Activated naive CD4-positive, alpha-beta T cell treated with anti-CD3 and anti-CD28 coated beads, Interleukin-2, amount 50 U/mL, for 16 hours (primary cell): Measurements from ENCODE around the gene MBNL2.

Source experiments
- DNase-seq: peaks from one replicate; pipeline ENCODE4 v3.0.0-alpha.2; 2020

Gene MBNL2

DNA sequence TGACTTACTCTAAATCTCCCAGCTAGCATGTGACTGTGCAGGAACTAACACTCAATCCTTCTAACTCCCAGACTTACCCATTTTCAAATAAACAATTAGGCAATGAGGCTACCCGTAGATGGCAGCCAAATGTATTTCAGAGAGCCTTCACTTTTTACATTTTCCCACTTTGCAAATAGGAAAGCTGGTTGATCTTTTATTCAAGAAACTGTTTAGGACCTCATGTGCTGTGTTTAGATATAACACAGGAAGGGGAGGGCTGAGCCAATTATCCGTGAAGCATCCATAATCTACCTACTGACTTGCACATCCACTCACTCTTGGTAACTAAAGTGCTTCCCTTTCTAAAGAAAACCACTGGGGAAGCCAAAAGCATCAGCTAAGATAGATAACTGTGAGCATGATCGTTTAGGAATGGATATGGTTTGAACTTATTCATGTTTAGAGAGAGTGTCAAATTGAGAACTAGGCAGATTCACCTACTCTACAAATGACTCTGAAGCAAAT lies 33.4 kb downstream of the MBNL2 start:
- no peak for DNase-seq

DNA sequence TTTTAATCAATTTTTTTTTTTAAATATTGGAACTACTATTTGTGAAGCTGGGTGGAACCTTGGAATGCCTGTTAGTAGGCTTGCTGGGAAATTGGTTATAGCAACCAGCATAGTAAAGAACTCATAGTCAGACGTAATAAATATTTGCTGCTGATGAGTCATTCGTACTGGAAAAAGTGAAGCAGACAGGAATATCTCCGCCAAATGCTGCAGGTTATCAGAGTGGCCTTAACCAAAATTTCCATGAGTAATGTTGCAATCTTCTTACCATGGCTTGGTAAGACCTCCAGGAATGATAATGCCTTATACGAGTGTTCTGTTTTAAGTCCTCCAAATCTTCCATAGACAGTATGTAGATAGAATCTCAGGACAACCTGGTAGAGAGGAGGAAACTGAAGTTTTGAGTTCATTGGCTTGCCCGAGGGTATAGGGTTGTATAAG lies 34.2 kb downstream of the MBNL2 start:
- no peak for DNase-seq

DNA sequence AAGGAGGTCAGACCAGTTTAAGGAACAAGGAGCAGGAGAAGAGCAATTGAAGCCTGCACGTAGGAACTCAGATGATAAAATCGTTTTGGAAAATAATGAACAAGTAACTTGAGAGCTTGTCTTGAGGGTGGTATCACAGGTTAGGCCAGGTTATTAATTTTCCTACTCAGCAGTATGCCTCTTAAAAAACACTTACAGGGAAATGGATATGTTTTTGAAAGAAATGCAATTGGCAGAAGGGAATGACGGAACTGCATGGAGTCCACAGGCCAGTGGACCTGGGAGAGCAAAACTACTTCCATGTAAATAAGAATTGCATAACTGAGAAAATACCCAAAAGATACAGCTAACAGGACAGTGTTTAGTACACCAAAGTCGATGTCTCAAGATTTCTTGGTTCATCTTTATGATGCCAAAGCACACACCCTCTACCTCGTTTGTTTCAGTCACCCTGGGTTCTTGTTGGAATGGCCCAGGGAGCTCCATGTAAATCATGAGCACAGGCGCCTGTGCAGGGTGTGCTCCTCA lies 35.2 kb downstream of the MBNL2 start:
- no peak for DNase-seq

DNA sequence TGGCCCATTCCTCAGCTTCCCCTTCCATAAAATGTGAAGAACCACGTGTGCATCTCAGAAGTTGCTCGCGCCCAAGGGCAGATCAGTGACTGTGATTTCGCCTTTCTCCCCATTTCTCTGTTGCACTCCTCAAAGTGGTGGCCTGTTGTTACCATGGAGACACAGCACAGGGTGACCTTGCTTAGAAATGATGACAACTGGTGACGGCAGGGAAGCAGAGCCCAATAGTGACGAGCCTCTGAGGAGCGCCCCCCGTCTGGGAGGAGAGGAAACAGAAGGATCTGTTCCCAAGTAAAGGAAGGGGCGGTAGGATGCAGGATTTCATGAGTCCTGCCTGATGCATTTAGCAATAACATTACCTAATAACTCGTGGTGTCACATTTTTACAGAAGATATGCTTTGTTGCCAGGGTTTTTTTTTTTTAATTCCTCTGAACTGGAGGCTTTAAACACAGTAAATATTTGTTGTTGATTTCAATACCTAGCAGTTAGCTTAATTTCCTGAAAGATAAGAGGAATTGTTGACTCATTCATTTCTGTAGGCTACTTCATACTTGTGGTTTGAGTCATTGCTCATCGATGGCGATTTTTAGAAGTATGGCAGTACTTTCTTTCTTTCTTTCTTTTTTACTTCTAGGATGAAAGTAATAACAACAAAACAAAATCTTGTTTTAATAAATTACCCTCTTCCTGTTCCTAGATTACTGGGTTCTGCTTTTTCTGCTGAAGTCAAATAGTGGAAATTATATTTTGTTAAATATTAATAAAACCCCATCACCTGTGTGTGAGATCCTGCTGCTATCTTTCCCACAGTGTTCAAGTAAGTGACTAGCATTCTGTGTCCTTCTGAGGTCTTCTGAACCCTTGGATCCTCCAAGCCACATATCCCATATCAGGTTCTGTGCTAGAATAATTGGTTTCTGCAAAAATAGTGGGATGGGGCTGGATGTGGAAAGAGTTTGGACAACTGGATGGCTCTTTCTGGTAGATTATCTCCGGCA lies 36.0 kb downstream of the MBNL2 start:
- DNase-seq: no peak

DNA sequence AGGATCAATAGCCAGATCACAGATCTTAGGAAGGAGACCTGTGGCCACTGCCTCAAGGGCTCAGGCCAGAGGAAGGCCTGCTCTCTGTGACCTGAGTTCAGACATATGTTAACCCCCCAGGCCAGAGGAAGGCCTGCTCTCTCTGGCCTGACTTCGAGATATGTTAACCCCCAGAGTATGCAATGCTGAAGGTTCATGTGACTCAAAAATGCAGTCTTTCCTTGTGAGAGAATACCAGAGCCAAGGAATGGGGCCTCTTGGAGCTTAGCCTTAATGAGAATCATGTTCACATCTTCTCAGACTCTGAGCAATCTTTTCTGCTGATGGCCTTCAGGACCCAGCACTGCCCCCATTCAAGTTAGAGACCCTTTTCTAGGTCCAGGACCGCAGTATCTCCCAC lies 36.7 kb downstream of the MBNL2 start:
- DNase-seq: no peak

DNA sequence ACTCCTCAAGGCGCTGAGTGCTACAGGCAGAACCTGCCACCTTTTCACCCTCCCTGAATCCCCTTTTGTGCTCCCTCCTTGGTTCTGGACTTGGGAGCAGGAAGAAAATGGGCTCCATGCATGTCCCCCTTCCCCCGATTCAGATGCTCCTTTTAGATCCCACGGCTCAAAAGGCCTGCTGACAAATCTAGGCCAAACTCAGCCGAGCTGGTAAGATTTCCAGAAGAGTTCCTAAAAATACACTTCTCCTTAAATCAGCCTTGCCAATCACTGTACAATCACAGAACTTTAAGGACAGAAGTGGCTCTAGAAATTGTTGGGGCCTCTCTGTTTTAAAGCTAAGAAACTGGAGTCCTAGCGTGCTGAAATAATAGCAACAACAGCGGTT lies 37.3 kb downstream of the MBNL2 start:
- no peak for DNase-seq

DNA sequence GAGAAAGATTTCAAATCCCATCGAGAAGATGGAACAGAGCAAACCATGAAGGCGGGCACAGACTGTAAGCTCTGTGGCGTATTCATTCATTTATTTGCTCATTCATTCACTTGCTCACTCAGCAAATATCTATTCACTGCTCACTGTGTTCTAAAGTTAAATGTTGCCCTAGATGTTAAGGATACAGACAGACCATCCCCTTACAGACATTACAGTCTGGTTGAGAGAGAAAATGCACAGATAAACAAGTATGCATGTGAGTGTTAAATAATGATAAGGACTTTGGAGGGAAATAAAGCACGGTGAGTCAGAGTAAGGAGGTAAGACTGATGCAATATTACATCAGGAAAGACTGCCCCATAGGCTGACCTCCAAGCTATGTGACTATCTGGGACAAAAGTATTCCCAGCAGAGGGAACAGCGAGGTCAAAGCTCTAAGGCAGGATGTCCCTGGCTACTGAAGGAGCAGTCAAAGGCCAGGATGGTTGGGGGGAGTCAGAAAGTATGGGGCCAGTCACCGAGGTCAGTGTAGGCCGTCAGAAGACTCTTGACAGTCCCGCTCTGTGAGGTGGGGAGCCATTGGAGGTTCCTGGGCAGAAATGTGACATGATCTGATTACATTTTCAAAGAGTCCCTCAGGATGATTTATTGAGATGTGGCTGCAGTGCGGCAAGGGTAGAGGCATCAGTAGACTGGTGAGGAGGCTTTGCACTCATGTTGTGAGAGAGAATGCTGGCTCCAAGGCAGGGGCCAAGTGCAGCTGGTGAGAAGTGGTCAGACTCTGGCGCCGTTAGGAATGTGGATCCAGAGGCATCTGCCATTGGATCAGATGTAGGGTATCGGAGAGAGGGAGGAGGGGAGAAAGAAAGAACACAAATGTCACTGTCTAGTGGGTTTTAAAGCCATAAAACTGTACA lies 37.9 kb downstream of the MBNL2 start:
- no peak for DNase-seq

DNA sequence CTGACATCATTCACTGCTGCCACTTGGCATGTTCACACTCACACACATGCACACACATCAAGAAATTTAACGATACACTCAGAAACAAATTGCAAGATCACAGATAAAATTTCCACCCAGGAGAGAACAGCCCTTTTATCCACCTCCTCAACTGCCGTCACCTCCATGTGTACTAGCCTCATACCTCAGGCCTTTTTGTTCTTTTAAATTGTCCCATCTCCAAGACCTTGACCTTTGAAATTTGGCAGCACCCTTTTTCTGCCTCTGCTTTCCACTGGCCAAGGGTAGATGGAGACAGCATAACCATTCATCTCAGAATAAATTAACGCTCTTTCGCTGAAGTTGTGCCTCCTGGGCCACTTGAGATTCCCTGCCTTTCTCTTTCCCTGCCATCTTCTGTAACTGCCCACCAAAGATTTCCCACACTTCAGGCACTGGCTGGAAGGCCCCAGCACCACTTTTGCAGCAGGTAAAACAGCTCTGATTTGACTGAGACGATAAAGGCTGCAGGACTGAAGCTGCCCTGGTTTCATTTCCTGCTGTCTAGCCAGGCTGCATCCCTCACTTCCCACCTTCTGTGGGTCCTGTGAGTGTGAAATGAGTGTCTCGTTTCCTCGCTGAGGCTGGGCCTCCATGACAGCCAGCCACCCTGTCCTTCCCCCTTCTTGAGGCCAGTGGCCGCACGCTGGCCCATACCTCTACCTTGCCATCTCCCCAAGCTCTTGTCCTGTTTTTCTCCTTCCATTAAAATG lies 39.3 kb downstream of the MBNL2 start:
- no peak for DNase-seq

DNA sequence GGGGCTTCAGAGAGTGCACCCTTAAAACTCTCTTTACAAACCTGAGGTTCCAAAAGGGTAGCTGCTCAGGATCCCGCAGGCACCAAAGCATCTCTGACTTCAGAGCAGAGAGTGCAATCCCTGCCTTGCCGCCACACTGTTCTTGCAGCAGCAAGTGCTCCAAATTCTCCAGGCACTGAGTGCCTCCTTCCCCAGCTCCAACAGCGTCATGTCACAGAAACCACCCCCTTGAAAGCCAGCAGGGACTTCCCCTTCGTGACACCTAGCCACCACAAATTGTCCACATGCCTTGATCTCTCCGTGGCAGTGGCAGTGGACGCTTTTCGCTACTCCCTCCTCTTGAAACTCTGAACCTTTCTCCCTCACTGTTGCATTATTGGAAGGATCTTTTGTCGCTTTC lies 39.9 kb downstream of the MBNL2 start:
- DNase-seq: no peak

DNA sequence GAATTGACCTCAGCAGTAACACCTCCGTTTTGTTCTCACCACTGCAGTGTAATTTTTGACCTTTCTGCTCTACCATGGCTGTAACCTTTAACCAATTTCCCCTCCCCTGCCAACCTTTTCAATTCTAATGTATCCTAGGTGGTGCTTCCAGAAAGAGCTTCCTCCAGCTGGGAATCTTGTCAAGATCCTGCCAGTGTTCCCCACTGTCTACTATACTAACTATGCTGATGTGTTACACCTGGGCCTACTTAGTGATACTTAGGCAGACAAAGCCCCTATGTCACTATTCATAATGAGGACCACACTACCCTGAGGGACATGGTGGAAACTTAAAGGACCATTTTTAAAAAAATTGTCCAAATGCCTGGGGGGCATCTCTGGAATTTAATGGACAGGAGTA lies 41.0 kb downstream of the MBNL2 start:
- DNase-seq: no peak

DNA sequence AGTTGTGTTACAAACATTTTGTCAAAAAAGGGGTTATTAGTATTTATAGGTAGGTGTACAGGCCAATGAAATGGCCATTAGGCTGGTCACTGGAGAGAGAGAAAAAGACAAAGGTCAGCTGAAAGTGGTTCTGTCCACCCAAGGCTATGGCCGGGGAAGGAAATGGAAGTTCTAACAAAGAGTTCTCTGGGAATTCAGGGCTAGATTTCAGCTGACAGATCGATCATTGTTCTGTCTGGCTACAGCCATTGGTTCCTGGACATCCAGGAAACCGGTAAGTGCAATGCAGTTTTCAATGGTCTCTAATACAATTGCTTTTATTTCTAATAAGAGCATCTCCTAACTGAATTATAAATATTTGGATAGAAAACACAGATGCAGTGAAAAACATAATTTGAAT lies 42.5 kb downstream of the MBNL2 start:
- no peak for DNase-seq

DNA sequence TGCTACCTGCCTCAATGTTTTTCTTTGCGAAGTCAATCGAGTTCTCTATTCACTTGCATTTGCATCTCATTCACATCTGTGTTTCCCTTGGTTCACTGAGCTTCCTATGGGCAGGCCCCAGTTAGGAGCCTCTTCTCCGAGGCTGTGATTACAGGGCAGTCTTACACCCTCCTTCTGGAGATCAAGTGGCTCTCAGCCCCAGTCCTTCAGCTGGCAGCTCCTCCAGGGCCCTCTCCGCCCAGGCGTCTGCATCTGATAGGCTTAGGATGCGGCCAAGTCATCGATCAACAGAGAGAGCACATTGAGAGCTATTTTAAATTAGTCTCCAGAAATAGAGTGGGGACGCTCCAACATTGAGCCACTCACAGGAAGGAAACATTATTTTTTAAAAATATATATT lies 44.2 kb downstream of the MBNL2 start:
- DNase-seq: no peak

DNA sequence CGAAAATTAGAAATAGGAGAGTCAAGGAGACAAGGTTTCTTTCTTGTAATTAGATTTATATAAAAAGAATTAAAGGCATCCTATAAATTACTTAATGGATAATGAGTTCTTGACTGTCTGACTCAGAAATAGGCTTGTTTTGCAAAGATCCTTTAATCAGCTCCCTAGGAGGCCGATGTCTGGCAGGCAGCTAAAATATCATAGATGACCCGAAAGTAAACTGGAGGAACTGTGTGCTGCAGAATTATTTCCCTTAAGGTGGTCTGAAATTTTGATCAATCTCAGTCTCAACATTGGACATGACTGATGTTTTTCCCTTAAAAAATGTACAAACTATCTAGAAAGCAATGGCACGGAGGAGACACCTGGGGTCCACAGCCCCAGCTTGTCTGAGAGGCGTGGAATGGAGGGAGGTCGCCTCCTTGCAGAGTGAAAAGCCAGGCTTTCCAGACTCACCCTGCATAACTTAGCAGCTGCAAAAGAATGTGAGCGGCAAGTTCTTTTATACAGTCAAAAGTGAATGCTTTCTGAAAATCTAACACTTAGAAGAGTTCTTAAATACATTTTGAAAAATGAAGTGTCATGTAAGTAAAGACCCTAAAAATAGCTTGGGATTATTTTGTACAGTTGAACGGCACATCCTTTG lies 44.8 kb downstream of the MBNL2 start:
- DNase-seq: no peak

DNA sequence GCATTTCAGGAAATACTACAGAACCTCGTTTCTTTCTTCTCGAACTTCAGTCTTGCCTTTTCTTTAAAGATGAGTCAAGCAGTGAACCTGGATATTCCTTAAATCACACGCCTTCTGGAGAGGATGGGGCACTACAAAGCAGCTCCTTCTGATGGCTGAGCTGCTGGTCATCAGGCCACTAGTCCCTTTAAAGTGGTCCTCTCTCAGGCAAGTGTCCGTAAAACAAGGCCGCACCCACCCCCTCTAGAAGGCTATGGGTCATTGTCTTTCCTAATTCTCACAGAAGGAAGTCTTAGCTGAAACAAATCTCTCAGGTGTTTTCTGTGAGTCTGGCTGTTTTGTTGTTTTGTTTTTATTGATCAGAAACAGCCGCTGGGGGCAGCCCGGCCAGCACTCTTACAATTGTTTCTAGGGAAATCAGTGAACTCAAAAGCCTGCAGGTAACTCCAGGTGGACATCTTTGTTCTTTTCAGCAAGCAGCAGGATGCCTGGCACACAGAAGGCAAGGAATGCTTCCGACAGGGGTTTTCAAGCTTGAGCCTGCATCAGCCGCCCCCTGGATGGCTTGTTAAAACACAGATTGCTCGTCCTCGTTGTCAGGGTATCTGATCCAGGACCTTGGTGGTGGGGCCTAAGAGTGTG lies 45.4 kb downstream of the MBNL2 start:
- DNase-seq: no peak

DNA sequence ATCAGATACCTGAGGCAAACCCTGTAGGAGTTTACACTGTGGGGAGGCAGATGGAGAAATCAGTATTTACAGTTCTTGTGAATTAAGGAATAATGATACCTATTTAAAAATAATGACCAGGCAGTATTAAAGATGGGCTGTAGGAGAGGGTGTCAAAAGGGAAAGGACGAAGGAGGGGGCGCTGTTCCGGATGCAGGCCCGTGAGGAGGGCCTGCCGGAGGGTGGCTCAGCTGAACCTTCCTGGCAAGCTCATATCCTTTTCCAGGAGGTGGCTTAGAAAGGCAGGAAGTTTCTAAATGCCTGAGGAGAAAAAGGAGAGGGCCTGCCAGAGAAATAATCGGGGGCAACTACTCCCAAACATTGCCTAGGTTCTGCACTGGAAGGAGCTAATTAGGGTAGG lies 46.6 kb downstream of the MBNL2 start:
- DNase-seq: no peak

DNA sequence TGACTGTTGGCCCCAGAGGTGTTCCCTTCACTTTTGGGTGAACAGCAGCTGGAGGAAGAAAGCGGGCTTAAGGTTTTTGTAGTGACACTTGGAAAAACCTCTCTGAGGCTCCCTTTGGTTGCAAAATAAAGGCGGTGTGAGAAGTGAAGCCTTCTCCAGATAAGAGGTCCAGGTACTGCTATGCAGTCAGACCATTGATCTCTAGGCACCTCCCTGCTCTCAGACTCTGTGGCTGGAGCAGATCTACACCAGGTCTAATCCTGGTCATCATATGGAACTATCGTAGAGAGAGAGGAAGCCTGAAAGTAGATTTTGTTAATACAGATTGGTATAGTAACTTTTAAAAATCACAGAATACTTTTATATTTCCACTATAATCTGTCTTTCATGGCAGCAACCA lies 47.5 kb downstream of the MBNL2 start:
- no peak for DNase-seq

DNA sequence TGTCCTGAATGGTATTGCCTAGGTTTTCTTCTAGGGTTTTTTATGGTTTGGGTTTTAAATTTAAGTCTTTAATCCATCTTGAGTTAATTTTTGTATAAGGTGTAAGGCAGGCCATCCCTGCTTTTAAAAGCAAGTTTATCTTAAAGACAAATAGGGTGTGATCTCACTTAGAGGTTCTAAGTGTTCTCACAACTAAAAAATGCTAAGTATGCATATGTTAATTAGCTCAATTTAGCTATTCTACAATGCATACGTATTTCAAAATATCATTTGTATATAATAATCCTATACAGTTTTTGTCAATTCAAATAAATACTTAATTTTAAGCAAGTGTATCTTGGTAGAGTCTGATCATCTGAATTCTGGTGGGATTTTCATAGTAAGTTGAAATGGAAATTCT lies 50.4 kb downstream of the MBNL2 start:
- DNase-seq: no peak

DNA sequence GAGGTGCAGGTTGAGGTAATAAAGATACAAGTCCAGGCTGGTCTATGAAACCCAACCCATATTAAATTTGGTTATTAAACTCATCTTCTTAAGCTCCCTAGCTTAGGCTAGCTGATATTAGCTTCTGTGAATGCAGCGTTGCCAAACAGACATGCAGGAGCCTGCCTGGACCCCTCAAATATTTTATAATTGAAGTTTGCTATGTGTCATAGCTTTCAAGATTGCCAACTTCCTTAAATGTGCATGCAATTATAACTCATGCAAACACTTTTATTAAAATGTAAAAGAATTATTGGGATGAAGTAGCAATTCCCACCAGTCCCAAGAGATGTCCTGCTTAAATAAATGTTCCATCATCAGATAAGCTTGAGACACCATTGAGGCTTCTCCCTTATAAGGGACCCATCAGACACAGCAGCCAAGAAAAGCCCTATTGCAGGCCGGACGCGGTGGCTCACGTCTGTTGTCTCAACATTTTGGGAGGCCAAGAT lies 51.3 kb downstream of the MBNL2 start:
- no peak for DNase-seq

DNA sequence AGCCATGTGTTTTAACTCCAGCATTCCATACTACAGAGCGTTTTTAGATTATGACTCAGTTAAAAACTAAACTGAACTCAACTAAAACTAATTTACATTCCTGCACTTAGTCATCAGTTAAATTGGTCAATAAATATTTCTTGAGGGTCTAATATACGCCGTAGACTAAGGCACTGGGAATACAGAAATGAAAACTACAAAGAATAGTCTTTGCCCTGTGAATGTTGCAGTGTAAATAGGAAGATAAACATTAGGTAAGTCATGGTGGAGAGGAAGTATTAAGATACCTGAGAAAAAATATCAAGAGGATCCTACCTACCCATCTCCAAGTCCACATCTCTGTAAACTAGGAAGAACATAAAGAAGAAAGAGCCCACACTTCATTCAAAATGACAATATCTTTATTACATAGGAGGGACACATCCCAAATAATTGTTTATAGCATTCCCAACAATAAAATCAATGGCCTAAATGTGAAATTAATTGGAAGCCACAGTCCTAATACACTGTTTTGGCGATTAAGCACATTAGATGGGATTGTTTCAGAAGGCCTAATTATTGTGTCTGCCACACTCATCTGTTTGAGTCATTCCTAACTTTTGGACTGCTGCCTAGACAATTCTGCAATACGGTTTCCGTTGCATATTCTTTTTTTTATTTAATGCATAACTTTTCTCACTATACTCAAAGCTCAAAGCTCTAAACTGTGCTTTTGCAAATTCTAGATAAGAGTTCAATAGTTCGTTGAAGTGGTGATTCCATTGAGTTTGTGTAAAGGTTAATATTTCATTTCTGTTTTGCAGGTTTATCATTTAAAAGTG lies 52.9 kb downstream of the MBNL2 start:
- DNase-seq: no peak

DNA sequence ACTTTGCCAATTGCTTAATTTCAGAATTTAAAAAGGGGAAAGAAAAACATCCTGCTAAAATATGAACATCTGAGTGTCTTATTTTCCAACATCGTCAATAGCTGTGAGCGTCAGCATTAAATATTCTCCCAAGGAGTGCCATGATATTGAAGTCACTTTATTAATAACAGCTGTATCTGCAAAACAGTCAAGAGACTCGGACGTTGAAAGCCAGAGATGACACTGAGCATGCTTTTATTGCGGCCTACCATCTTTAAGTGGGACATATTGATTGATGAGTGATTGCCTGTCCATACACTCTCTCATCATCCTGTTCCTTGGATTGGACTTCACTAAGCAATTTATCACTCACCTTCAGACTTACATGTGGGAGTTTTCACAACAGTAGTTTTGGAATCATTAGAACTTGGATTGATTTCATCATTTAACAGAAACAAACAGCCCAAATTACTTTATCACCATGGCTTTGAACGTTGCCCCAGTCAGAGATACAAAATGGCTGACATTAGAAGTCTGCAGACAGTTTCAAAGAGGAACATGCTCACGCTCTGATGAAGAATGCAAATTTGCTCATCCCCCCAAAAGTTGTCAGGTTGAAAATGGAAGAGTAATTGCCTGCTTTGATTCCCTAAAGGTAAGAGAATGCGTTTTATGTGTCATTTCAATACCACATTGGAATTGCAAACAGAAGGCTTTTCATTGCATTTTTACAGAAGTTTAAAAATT lies 53.8 kb downstream of the MBNL2 start:
- DNase-seq: no peak
